Measurements from ENCODE around the gene MBD2.
A peak's percentile ranks its signal among the peaks of the same experiment; 100 is the strongest.
"Not testable (repeated sequence)": the region's sequence is repeated elsewhere in the genome, so short reads cannot be mapped to it uniquely, and the experiment has no call there.

Gene MBD2, protein sequence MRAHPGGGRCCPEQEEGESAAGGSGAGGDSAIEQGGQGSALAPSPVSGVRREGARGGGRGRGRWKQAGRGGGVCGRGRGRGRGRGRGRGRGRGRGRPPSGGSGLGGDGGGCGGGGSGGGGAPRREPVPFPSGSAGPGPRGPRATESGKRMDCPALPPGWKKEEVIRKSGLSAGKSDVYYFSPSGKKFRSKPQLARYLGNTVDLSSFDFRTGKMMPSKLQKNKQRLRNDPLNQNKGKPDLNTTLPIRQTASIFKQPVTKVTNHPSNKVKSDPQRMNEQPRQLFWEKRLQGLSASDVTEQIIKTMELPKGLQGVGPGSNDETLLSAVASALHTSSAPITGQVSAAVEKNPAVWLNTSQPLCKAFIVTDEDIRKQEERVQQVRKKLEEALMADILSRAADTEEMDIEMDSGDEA

DNA sequence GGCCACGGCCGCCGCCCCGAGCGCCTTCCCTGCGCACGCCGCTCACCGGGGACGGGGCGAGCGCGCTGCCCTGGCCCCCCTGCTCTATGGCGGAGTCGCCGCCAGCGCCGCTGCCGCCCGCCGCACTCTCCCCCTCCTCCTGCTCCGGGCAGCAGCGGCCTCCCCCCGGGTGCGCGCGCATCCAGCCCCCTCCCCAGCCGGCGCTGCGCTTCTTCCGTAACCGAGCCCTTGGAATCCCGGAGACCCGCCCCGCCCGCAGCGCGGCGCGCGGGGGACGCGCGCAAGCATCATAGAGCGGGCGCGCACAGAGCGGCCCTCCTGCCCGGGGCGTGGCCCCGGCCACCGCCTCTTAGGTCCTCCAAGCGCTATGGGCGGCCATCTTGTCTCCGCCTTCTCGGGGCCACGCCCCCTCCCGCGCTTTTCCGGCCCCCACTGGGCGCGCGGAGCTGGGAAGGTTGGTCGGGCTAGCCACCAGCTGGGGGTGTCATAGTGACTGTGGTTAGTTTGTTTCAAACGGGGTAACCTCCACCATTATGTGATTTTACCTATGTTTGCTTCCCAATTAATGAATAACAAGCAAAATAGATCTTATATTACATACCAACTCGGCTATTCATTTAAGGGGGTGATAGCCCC is at the start of gene MBD2:
Gene MBD2, minus strand, starts transcription at position 291 of the 636 bp plus-strand sequence. Its CDS starts 110 bp downstream, at position 181.
- DNase-seq (ENCODE audit: low read depth) = peak; percentile 62

DNA sequence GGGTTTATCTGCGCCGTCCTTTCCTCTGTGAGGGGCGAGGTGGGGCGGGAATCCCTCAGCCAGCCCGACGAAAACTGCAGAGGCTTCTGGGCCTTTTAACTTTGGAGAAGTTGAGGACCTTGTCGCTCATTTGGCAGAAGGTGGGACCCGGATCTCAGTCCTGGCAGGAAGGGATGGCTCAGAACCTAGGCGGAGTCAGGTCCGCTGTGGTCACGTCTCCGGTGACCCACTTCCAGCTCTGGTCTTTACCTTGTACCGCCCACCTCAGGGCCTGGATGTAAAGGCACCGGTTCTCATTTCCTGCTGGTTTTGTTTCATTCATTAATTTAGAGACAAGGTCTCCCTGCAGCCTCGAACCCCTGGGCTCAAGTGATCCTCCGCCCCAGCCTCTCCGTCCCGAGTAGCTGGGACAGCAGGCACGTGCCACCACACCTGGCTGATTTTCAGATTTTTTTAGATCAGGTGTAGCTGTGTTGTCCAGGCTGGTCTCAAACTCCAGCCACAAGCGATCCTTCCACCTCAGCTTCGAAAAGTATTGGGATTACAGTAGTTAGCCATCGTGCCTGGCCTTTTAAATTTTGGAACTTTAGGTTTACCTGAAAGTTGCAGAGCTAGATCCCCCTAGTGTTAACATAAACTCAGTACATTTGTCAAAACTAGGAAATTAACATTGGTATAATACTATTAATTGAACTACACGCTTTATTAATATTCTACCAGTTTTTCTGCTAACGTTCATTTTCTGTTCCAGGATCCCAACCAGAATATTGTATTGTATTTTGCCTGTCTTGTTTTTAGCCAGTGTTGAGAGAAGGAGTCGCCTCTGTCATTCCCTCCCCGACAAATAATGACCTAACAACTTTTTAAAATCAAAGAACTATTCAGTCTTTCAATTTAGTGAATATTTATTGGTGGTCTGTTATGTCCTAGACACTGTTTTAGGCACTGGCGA is 45.7 kb upstream of the MBD2 start:
- no peak for DNase-seq (ENCODE audit: low read depth)

DNA sequence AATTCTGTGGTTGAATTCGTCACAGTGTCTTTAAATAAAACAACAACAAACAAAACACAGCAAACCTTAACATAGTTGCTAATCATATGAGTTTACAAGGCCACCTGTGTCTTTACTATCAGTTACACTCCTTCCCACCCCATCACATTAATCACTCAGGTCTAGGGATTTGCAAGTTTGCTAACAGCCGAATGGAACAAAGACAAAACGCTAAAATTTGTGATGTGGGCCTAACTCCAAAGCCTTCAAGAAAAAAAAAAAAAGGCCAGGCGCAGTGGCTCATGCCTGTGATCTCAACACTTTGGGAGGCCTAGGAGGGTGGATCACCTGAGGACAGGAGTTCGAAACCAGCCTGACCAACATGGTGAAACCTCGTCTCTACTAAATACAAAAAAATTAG is 44.3 kb upstream of the MBD2 start:
- no peak for DNase-seq (ENCODE audit: low read depth)

DNA sequence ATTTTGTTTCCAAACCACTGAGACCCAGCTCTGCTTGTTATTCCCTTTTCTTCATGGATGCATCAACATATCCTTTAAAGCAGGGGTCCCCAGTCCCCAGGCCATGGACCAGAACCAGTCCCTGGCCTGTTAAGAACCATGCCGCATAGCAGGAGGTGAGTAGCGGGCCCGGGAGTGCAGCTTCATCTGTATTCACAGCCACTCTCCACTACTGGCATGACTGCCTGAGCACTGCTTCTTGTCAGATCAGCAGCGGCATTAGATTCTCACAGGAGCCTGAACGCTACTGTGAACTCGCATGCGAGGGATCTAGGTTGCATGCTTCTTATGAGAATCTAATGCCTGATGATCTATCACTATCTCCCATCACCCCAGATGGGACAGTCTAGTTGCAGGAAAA is 43.2 kb upstream of the MBD2 start:
- DNase-seq (ENCODE audit: low read depth) = no peak

DNA sequence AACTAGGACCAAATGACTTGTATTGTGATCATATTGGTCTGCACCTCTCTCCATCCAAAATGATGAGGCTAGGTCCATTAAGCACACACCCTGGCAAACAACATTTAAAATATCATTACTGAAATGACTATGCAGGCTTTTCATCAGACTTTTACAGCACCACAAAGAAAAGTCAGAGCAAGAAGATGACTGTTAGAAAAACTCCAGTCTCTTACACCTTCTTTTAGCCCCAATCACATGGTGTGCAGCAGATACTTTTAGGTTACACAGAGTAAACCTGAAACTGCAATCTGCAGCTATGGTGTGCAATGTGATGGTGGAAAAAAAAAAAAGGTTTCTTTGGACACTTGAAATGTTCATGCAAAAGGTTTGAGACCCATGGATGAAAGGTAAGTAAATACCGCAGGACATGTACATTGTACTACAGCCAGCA is 39.5 kb upstream of the MBD2 start:
- no peak for DNase-seq (ENCODE audit: low read depth)

DNA sequence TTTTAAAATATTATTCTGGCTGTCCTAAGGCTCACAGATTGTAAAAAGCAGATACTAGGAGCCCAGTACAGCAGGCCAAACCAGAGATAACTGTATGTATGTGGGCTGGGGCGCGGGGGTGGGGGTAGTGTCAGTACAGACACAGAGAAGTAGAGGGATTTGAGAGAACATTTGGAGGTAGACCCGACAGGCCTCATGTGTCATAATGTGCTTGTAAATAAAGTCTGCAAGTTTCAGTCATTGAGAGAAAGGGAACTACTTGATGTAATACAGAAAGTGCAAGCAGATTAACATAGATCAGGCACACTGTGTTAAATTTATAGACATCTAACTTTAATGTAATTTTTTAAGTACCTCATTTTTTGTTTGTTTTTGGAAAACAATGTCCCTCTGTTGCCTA is 37.4 kb upstream of the MBD2 start:
- DNase-seq (ENCODE audit: low read depth) = no peak

DNA sequence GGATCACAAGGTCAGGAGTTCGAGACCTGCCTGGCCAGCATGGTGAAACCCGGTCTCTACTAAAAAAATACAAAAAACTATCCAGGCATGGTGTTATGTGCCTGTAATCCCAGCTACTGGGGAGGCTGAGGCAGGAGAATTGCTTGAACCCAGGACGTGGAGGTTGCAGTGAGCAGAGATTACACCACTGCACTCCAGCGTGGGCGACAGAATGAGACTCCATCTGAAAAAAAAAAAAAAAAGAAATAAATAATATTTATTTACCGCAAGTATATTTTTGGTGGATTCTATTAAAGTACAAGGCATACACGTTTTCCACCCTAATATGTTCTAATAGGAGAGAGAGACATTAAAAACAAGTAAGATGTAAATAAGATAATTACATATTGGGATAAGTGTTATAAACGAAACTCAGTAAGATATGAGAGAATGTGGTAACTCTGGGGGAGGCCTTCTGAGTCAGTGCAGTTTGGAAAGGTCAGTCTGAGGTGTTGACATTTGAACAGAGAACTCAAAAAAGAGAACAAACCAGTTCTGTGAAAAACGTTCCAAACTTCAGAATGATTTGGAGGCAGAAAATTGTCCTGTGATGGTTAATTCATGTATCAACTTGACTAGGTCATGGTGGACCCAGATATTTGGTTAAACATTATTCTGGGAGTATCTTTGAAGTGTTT is 36.1 kb upstream of the MBD2 start:
- no peak for DNase-seq (ENCODE audit: low read depth)

DNA sequence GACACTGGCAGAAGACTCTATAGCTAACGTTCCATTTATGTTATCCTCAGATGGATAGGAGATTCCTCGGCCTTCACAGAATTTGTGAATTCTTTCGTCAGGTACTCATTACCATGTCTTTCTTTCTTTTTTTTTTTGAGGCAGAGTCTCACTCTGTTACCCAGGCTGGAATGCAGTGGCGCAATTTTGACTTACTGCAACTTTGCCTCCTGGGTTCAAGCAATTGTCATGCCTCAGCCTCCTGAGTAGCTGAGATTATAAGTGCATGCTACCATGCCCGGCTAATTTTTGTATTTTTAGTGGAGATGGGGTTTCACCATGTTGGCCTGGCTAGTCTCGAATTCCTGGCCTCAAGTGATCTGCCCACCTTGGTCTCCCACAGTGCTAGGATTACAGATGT is 33.3 kb upstream of the MBD2 start:
- DNase-seq (ENCODE audit: low read depth) = not testable (repeated sequence)

DNA sequence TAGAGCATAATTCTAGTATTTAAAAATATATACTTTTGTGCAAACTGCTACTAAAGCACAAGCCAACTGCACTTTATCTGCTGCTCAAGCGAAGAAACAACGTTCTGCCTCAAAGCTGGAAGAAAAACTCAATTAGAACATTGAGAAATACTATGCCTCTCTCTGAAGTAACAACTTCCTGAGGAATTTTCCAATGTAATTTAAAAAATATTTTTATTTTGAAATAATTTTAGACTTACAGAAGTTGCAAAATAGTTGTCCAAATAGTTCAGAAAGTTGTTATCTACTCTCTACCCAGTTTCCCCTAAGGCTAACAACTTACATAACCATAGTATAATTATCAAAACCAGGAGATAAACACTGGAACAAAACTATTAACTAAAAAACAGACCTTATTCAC is 32.5 kb upstream of the MBD2 start:
- no peak for DNase-seq (ENCODE audit: low read depth)

DNA sequence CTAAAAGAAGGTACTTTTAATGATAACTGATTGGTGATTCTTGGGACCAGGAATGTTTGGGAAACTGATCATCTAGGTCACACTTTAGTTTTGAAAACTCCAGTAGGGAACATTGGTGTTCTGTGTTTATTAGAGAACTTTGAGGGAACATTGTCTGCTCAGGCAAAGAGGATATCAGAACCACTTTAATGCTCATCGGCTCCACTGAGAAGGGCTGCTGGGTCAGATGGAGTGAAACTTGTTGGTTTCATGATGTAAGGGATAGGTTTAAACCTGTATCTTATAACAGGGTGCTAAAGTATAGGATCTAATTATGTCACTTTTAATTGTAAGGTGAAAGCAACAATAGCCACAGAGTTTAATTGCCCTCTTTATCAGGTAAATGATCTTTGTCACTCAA is 30.7 kb upstream of the MBD2 start:
- no peak for DNase-seq (ENCODE audit: low read depth)

DNA sequence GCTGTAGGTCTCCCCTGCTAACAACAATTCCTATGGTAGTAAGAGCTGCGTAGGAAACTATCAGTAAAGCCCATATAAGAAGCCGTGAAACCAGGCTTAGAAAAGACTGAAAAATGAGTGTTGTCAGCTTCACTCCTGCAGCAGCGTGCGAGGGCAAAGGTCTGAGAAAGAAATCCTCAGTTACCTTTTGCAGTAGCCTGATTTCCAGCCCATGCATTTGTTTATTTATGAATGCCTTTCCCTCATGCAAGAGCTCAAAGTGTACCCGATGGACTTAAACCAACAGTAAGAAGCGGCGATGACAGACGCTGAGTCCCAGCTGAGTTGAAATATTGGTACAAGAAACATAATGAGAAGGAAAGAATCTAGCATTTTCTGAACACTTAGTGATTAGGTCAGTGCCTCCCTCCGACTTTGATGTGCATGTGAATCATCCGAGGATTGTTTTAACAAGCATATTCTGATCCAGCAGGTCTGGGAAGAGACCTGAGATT is 29.8 kb upstream of the MBD2 start:
- no peak for DNase-seq (ENCODE audit: low read depth)

DNA sequence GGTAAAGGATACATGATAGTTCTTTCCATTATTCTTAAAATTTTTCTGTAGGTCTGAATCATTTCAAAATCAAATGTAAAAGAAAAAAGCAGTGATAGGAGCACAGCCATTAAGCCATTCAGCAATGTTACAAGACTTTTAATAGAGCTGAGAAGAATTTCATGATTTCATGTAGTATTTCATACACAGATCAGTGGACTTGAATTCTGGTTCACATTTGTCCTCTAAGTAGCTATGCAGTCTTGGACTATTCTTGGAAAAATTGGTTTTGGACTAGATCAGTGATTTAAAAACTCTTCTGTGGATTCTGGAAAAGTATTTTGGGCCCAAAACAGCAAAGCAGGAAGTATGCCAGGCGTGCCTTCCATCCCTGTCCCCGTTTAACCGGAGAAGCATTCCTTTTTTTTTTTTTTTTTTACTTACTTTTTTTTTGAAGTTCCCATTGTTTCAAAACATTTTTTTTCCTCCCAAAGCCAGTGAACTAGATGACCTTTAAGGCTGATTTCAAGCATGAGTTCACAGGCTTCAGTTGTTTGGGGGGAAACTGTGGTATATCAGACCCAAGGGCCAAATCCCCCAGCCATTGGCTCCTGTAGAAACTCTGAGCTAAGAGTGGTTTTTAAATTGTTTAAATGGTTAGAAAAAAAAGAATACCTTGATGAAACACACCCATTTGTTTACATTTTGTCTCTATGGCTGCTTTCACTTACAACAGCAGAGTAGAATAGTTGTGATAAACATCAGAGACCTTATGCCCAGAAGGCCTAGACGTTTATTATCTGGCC is 27.3 kb upstream of the MBD2 start:
- no peak for DNase-seq (ENCODE audit: low read depth)

DNA sequence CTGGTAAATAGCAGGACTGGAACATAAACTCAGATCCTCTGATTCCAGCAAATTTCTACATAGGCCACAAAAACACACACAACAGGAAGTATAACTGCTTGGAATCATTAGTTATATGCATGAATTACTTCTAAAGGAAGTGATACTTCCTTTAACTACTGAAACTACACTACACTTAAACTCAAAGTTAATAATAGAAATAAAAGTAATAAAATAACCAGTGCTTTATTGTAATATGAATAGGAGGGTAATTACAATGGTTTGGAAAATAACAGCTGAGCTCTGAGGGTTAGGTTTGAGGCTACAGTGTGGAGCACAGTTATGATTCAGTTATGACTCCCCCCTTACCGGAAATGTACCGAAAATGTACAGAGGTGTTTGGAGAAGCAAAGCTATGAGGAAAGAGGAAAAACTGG is 26.4 kb upstream of the MBD2 start:
- no peak for DNase-seq (ENCODE audit: low read depth)

DNA sequence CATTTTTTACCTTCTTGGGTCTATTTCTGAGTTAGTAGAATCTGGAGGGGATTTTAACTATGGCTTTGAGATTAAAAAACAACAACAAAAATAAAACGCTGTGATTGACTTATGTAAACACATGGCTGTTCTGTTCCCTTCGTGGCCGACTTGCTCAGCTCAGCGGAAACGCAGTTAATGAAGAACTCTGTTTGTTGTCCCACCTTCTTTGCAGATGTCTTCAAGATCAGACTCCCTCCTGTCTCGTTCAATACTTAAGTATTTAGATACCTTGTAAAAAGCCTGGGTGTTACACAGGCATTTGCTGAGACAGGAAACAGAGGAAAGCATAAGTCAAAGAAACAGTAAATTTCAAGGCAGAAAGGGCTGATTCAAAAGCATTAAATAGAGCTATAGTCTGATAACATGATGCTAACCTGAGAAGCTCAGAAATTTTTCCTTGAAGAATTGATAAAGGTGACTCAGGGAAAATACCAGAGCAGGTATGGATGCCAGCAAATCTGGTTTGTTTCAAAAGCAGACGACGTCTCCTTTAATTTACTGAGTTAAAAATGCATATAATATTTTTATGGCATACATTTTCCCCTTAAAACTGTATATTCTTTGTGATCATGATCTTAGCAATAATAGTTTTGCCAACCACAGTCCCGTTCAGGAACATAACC is 23.2 kb upstream of the MBD2 start:
- no peak for DNase-seq (ENCODE audit: low read depth)

DNA sequence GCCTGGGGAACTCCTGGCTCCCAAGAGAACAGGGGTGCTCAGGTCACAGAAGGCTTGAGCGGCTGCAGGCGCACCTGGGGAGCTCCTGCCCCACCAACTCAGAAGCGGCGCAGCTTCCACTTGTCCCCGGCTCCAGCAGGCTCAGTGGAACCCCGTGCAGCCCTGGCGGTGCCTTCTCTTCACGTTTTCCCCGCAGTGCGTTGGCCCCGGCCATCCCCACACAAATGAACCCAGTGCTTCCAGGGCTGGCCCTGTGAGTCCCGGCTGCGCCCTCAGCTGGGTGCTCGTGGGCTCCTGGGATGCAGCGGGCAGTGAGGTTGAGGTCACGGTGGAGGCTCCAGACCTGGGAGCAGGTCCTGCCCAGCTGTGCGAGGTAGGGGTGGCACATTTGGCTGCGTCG is 17.9 kb upstream of the MBD2 start:
- DNase-seq (ENCODE audit: low read depth) = no peak

DNA sequence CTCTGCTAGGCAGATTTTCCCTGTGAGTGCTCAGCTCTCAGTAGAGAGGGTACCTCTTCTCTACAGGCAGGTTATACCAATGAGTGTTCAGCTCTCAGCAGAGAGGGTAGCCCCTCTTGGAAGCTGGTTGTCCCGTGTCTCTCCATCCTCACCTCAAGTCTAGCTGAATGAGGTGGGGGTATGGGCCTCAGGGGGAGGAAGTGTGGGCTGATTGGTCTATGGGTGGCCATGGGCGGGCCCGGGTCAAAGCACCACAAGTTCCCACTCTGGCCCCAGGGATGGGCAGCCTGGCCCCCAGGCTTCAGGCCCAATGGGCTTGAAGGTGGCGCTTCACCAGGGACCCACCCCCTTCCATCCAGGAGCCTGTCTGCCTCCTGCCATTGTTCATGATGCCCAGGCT is 17.0 kb upstream of the MBD2 start:
- no peak for DNase-seq (ENCODE audit: low read depth)

DNA sequence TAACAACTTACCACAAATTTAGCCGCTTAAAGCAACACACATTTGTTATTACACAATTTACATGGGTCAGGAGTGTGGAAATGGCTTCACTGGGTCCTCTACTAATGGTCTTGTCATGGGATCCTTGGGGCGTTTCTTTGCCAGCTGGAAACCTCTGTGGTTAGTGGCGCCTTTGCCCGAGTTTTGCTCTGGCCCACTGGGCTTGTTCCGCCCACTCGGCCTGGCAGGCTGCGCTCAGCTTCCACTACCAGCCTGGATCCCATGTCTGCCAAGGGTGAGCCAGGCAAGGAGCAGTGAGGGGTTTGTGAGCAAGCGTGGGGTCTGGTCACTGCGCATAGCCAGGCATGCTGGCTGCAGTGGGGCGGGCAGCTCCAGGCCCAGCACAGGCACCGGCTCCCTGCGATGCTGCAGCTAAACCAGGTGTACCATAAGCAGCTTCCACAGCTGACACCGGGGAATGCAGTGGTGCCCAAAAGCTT is 16.2 kb upstream of the MBD2 start:
- no peak for DNase-seq (ENCODE audit: low read depth)

DNA sequence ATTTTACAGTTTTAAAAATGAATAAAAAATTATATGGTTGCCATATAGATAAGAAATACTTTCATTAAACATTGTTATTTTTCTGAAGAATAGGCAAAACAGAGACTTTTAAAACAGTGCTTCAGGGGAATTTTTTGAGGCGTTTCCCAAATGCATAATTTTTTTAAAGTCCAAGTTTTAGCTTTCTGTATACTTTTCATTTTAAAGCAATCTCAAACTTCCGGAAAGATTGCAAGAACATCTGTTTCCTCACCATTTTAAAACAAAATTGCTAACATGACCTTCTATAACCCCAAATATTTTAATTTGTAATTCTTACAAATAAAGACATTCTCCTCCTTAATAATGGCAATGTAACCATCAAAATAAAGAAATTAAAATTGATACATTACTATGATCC is 15.1 kb upstream of the MBD2 start:
- DNase-seq (ENCODE audit: low read depth) = no peak

DNA sequence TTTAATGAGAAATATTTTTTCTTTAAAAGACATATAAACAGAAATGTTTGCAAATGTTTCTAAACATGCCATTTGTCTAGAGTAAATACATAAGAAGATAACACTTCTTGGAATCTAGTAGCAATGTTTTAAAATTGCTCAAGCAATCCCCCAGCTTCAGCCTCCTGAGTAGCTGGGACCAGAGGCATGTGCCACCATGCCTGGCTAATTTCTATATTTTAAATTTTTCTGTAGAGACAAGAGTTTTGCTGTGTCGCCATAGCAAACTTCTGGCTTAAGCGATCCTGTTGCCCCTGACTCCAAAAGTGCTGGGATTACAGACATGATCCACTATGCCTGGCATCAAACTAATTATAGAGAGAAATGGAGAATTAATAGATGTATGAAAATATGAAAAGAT is 14.6 kb upstream of the MBD2 start:
- DNase-seq (ENCODE audit: low read depth) = no peak
